ENCODE results near the gene LAGE3.

DNA sequence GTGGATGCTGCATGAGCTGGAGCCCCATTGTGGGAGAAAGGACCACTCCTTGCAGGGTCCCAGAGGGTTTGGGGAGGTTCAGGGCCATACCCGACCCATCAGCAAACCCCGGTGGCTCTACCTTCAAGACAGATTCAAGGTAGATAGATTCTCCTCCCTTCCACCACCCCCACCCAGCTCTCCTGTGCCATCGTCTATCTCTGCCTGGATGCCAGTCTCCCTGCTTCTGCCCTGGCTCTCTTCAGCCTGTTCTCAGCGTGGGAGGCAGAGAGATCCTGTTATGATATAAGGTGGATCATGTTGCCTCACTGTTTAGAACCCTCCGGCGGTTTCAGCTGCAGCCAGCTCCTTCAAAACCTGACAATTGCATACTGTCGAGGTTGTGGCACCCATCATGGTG lies 5.4 kb downstream of the LAGE3 start:
- no peak for TF ChIP-seq CTCF (IDR thresholded peaks at IDR 0.05 in 8 of 11, conservative IDR thresholded peaks at IDR 0.05 in 3 of 11)
- TF ChIP-seq POLR2AphosphoS5 (IDR thresholded peaks at IDR 0.05): no peak

Measured in spleen (tissue), 7 donors.